Sigmoid colon (tissue), 4 donors: ENCODE data around the gene CNOT1.

ENCODE experiments used
- POLR2A ChIP-seq, 2 donors: fragments of 450-650 bp; IDR thresholded peaks; one replicate each; pipeline ENCODE4 v1.6.1; 2016; ENCODE audit warnings: antibody characterized with exemption in 2 of 2, mild to moderate bottlenecking in 2 of 2, moderate library complexity in 2 of 2
- POLR2AphosphoS5 ChIP-seq, 4 donors: sonication (generic); formaldehyde crosslinking; IDR thresholded peaks; one replicate each; pipeline ENCODE4 v1.6.1; 2017; ENCODE audit warnings: antibody characterized with exemption in 4 of 4

GRCh38 chr16:58519707-58520106 lies 109.9 kb downstream of the CNOT1 start:
- no peak for TF ChIP-seq POLR2A (IDR thresholded peaks at IDR 0.05)
- no peak for TF ChIP-seq POLR2AphosphoS5 (IDR thresholded peaks at IDR 0.05)
